Naive B cell (primary cell): Measurements from ENCODE around the gene TM4SF20. TPM values are rescaled to one million over a fixed set of nuclear protein-coding genes. Genes with fewer than 3 reads are reported as not detected.

ENCODE experiments used
- ATAC-seq, 2 donors: fragments of 150-1000 bp; cut with Tn5 transposase; 2 replicates each; pipeline ENCODE4 v1.10.0; 2021; ENCODE audit warnings: low read depth in 2 of 2, mild to moderate bottlenecking in 2 of 2, moderate library complexity in 2 of 2
- DNase-seq: peaks from one replicate; pipeline ENCODE4 v3.0.0; 2022
- H3K27ac Mint-ChIP-seq, 6 donors: one replicate each; pipeline ENCODE4 v1.8.0; 2020 to 2022; ENCODE audit warnings: mild to moderate bottlenecking in 6 of 6, mixed read lengths in 6 of 6, moderate library complexity in 5 of 6, inconsistent platforms in 2 of 6
- H3K27me3 Mint-ChIP-seq, 3 donors: one replicate each; pipeline ENCODE4 v1.8.0; 2021 to 2022; ENCODE audit warnings: mixed read lengths in 3 of 3, mild to moderate bottlenecking in 1 of 3
- H3K36me3 Mint-ChIP-seq, 2 donors: one replicate each; pipeline ENCODE4 v1.8.0; 2020 to 2022; ENCODE audit warnings: mixed read lengths in 2 of 2, inconsistent platforms in 1 of 2, mild to moderate bottlenecking in 1 of 2
- H3K4me1 Mint-ChIP-seq, 3 donors: one replicate each; pipeline ENCODE4 v1.8.0; 2020 to 2022; ENCODE audit warnings: mixed read lengths in 3 of 3, inconsistent platforms in 1 of 3, mild to moderate bottlenecking in 1 of 3, moderate library complexity in 1 of 3
- H3K4me3 Mint-ChIP-seq, 8 donors: one replicate each; pipeline ENCODE4 v1.8.0; 2020 to 2022; ENCODE audit warnings: mild to moderate bottlenecking in 8 of 8, mixed read lengths in 8 of 8, moderate library complexity in 8 of 8, inconsistent platforms in 2 of 8
- H3K9me3 Mint-ChIP-seq, 7 donors: one replicate each; pipeline ENCODE4 v1.8.0; 2020 to 2022; ENCODE audit warnings: mixed read lengths in 7 of 7, mild to moderate bottlenecking in 5 of 7, inconsistent platforms in 2 of 7, moderate library complexity in 1 of 7
- polyA plus RNA-seq, 6 donors: library from polyadenylated mRNA; unstranded; fragments of 300-500 nt; fragmentation: Illumina TruSeq; gene quantifications; one replicate each; pipeline ENCODE4 v1.2.3, GENCODE V29; 2021; ENCODE audit warnings: low read depth in 6 of 6

Gene TM4SF20
- polyA plus RNA-seq, 6 donors from 2014 or later, result 0.10 TPM; not detected in 5

DNA sequence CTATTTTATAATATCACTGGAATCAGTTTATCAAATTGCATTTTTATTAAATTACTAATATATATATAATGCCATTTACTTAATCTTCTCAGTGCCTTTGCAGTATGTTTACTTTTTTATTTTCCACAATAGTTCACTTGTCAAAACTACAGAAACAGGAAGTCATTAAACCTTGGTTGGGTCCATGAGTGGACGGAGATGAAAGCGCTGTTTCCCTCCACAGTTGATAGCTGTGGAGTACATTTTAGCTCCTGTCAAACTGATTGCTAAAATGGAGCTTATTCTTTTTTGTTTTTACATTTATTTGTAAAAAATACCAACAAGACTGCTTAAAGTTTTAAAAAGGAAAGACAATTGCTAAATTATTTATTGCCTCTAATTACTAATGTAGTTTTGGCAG is 34.9 kb downstream of the TM4SF20 start:
- Mint-ChIP-seq H3K36me3 (peaks cover 0 to 11% of the 10 kb centered on the region in 2 donors), H3K27ac (no peak overlapping the region), H3K9me3 (no peaks in the 10 kb centered on the region), H3K27me3 (no peaks in the 10 kb centered on the region), H3K4me3 (no peak overlapping the region), H3K4me1 (peaks cover 0 to 2% (median 0%) of the 10 kb centered on the region in 3 donors)
- ATAC-seq (no peak), DNase-seq (no peak)

DNA sequence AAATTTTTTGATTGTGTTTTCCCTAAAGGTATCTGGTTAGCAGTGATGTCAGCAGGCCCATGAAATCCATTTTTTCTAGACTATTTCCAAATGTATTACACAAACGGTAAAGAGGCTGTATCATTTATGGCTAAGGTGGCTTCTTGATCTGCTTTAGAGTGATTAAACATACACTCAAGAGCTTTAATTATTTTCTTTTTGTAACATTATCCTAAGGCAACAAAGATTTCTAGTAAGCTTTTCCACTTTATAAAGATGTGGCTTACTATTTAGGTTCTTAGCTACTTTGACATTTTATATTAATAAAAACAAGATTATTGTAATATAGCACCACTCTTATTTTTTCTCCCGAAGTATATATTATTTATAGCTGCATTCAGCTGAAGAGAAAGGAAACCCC is 37.6 kb downstream of the TM4SF20 start:
- ATAC-seq, result no peak
- H3K27me3 Mint-ChIP-seq, result no peaks in the 10 kb centered on the region
- DNase-seq, result no peak
- H3K27ac Mint-ChIP-seq, result no peak overlapping the region
- peaks cover 0 to 11% of the 10 kb centered on the region in 2 donors for H3K36me3 Mint-ChIP-seq
- no peaks in the 10 kb centered on the region for H3K9me3 Mint-ChIP-seq
- peaks cover 0 to 3% (median 0%) of the 10 kb centered on the region in 3 donors for H3K4me1 Mint-ChIP-seq
- no peak overlapping the region for H3K4me3 Mint-ChIP-seq

DNA sequence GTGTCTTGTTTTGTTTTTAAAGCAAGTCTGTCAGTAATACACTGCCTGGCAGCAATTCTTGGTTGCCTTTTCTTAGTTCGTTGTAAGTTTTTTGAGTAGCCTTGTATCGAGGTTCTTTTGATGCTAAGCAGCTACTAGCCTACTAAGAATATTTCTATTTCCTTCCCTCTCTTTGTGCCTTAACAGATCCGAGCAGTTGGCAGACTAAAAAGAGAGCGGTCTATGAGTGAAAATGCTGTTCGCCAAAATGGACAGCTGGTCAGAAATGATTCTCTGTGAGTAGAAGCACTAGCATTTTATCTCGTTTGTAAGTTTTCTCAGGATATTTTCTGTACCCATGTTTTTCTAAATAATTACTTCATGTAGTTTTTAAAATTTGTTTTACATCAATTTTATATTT is 39.0 kb downstream of the TM4SF20 start:
- ATAC-seq, result no peak
- Mint-ChIP-seq H3K36me3 (peaks cover 10 to 25% of the 10 kb centered on the region in 2 donors), H3K27me3 (no peaks in the 10 kb centered on the region)

DNA sequence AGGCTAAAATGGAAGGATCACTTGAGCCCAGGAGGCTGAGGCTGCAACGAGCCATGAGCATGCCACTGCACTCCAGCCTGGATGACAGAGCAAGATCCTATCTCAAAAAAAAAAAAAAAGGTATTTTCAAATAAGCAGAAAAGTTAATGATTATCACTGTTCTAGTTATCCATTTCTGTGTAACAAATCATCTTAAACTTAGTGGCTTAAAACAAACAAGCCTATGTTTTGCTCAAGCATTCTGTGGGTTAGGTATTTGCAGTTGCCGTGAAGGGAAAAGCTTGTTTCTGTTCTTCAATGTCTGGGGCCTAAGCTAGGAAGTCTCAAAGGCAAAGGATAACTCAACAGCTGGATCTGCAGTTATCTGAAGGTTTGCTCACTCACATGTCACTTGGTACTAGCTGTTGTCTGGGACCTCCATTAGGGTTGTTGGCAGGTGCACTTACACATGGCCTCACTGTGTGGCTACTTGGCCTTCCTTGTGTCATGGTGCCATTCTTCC is 40.0 kb downstream of the TM4SF20 start:
- H3K27ac Mint-ChIP-seq, result no peak overlapping the region
- H3K27me3 Mint-ChIP-seq, result no peaks in the 10 kb centered on the region
- no peaks in the 10 kb centered on the region for H3K9me3 Mint-ChIP-seq
- no peak overlapping the region for H3K4me3 Mint-ChIP-seq
- peaks cover 10 to 35% of the 10 kb centered on the region in 2 donors for H3K36me3 Mint-ChIP-seq
- no peak for DNase-seq
- ATAC-seq, result no peak
- peaks cover 0 to 3% (median 0%) of the 10 kb centered on the region in 3 donors for H3K4me1 Mint-ChIP-seq

More for the DNA sequence above, 39.0 kb downstream of the TM4SF20 start:
- Mint-ChIP-seq H3K4me1 (peaks cover 0 to 3% (median 0%) of the 10 kb centered on the region in 3 donors), H3K4me3 (no peak overlapping the region), H3K27ac (no peak overlapping the region), H3K9me3 (no peaks in the 10 kb centered on the region)
- no peak for DNase-seq

DNA sequence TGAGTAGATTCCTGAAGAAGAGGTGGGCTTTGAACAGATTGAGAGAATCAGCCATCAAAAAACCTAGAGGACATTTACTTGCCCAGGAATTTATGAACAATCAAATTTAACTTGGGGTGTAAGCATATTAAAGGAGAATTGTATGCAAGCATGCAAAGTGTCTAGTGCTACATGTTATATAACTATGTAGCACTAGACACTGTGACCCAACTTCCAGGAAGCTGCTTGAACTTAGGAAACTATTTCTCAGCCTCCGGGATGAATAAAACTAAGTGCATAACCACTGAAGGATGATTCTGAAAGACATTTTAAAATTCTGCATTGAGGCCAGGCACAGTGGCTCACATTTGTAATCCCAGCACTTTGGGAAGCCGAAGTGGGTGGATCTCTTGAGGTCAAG is 41.7 kb downstream of the TM4SF20 start:
- Mint-ChIP-seq H3K4me1 (peaks cover 0 to 3% (median 0%) of the 10 kb centered on the region in 3 donors), H3K4me3 (no peak overlapping the region), H3K36me3 (peaks cover 13 to 29% of the 10 kb centered on the region in 2 donors), H3K9me3 (no peaks in the 10 kb centered on the region), H3K27me3 (no peaks in the 10 kb centered on the region), H3K27ac (no peak overlapping the region)
- DNase-seq (no peak), ATAC-seq (no peak)

DNA sequence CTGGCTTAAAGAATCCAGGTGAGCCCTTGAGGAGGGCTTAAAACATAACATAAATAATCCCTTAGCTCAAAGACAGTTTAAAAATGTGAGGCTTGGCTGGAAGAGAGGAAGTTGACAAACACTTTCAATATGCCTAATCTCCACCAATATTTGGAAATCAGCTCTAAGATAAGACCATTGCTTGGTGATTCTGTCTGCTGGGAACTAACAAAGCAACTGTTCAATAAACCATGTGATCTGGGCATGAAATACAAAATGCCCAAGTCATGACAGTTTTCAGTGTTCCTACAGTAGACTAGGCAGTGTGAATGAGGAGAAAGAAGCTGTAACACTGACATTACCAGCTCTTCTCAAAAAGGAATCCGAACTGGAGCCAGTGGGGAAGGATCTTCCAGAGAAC is 43.4 kb downstream of the TM4SF20 start:
- no peaks in the 10 kb centered on the region for H3K27me3 Mint-ChIP-seq

DNA sequence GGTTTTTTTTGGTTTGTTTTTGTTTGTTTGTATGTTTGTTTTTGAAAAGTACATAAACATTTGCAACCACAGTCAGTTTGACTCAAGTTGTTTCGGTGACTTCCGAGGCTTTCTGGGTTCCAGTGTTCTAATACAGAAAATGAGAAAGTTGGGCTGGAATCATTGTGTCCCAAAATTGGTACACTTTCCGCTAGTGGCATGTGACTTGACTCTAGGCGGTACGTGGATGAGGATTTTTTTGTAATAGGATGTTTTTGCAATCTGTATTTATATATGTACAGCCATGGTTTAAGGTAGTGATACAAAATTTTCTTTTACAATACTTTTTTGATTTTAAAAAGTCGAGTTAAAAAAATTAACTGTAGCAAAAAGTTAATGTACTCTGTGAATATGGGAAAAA is 52.3 kb downstream of the TM4SF20 start:
- Mint-ChIP-seq H3K9me3 (peaks cover 0 to 2% (median 0%) of the 10 kb centered on the region in 7 donors), H3K27ac (peak overlapping the region in 1 of 6 donors; percentile 87), H3K4me1 (peaks cover 15 to 37% (median 33%) of the 10 kb centered on the region in 3 donors), H3K36me3 (no peaks in the 10 kb centered on the region), H3K4me3 (peak overlapping the region in 6 of 8 donors; percentile 29 to 97 (median 96)), H3K27me3 (peaks cover 5 to 14% (median 9%) of the 10 kb centered on the region in 3 donors)
- ATAC-seq (no peak), DNase-seq (no peak)

More for the DNA sequence above, 43.4 kb downstream of the TM4SF20 start:
- no peak overlapping the region for H3K27ac Mint-ChIP-seq
- no peak overlapping the region for H3K4me3 Mint-ChIP-seq
- DNase-seq (no peak), ATAC-seq (no peak)
- peaks cover 0 to 3% (median 0%) of the 10 kb centered on the region in 3 donors for H3K4me1 Mint-ChIP-seq
- no peaks in the 10 kb centered on the region for H3K9me3 Mint-ChIP-seq
- peaks cover 17 to 29% of the 10 kb centered on the region in 2 donors for H3K36me3 Mint-ChIP-seq

DNA sequence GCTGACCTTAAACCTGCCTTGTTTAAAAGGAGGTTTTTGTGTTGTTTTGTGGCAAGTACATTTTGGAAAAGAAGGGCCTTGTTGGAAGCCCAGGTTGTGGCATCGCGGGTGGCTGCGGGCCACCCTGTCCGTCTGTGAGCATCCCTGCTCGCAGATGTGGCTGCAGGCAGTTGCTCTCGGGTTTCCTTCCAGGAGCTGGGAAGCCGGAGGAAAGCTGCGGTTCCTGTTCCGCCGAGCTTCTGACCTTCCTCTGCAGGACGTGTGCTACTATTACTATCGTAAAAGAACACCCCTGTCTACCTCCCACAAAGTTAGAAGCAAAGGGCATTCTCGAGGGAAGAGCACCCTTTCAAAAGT is 53.3 kb downstream of the TM4SF20 start:
- Mint-ChIP-seq H3K9me3 (peaks cover 0 to 6% (median 0%) of the 10 kb centered on the region in 7 donors), H3K4me1 (peaks cover 15 to 37% (median 33%) of the 10 kb centered on the region in 3 donors), H3K27me3 (peaks cover 6 to 15% (median 9%) of the 10 kb centered on the region in 3 donors), H3K27ac (peak overlapping the region; percentile 80 to 92 (median 86)), H3K4me3 (peak overlapping the region; percentile 92 to 98 (median 96)), H3K36me3 (no peaks in the 10 kb centered on the region)
- ATAC-seq, result no peak
- no peak for DNase-seq

DNA sequence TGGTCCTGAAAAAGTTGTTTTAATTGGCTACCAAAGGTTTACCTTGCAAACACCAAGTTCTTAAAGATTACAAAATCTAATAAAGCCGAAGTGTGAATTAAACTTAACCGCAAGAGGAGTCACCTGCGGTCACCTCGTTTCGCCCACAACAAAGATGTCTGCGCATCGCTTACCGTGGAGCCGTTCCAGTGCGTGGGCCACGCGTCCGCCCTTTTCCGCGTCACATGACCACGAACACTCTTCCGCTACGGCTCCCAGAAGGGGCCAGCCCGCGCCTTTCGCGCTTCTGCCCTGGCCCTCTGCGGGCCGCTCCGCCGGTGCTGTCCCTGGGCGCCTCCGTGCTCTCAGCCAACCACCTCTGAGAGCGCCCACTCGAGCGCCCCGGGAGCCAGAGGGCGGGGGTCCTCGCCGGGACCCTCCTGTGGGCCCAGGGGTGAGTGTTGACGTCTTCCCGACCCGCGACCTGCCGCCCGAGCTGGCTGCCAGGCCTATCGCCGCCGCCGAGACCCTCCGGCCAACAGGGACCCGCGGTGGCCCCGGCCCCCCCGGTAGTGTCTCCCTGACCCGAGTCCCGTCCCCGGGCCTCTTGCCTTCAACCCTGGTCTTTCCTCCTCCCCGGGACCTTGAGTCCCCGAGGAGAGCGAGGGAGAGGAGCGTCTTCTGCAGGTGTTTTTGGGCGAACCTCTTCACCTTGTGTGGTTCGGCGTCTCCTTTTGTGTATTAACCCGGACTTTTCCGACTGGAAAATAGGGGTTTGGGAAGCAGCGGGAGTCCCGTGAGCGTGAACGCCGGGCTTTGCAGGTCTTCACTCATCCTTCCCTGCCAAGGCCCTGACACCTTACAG is 53.9 kb downstream of the TM4SF20 start, which contains the start of gene MFF:
TSS of gene MFF (plus strand) at position 257 of the 844 bp plus-strand sequence. CDS start 5,415 bp downstream, outside the sequence.
- peaks cover 0 to 6% (median 0%) of the 10 kb centered on the region in 7 donors for H3K9me3 Mint-ChIP-seq
- DNase-seq, result peak; percentile 91
- H3K27ac Mint-ChIP-seq, result peak within 1 kb of the TSS; percentile 86 to 95 (median 91)
- peak within 1 kb of the TSS; percentile 92 to 98 (median 96) for H3K4me3 Mint-ChIP-seq
- peak; percentile 98 for ATAC-seq
- no peaks in the 10 kb centered on the region for H3K36me3 Mint-ChIP-seq
- H3K27me3 Mint-ChIP-seq, result peaks cover 6 to 15% (median 9%) of the 10 kb centered on the region in 3 donors
- peaks cover 15 to 34% (median 33%) of the 10 kb centered on the region in 3 donors for H3K4me1 Mint-ChIP-seq

DNA sequence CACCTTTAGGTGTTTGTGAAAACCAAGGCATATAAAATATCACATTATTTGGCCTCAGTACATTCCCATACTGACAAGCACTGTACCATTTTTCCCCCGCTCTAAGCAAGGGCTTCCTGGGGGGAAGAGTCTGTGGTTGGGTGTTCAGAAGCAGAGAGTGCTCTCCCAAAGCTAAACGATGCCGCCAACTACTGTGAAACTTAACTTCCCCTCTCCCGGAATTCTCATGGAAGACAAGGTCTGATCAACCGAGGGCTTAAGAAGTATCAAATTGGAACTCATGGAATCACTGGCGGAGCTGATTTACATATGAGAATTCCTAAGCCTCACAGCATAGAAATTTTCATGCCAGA is 54.5 kb downstream of the TM4SF20 start:
- Mint-ChIP-seq H3K27ac (peak overlapping the region; percentile 30 to 95 (median 88)), H3K9me3 (peaks cover 0 to 6% (median under 1%) of the 10 kb centered on the region in 7 donors), H3K4me1 (peaks cover 15 to 34% (median 33%) of the 10 kb centered on the region in 3 donors), H3K36me3 (no peaks in the 10 kb centered on the region), H3K27me3 (peaks cover 8 to 15% (median 9%) of the 10 kb centered on the region in 3 donors), H3K4me3 (peak overlapping the region; percentile 92 to 98 (median 96))
- ATAC-seq (no peak), DNase-seq (no peak)

DNA sequence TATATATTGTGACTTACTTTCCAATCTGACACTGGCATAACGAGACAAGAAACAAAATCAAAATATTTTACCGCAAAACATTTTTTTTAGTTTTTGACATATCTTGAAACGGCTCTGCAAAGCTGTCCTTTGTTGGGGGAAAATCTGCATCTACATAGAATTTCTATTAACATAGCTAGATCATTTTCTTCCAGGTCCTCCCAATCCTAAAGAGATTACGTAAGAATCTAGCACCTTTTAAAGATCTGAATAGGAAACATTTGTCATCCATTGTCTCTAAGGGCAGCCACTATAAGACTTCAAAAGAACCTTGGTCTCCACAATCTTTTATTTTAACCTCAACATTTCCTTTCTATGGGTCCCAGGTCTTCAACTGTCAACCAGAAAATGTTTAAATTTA is 55.3 kb downstream of the TM4SF20 start:
- Mint-ChIP-seq H3K27me3 (peaks cover 9 to 15% (median 10%) of the 10 kb centered on the region in 3 donors), H3K9me3 (peaks cover 0 to 6% (median 1%) of the 10 kb centered on the region in 7 donors), H3K4me1 (peaks cover 15 to 33% (median 33%) of the 10 kb centered on the region in 3 donors), H3K36me3 (no peaks in the 10 kb centered on the region), H3K4me3 (peak overlapping the region in 6 of 8 donors; percentile 32 to 97 (median 96)), H3K27ac (peak overlapping the region in 4 of 6 donors; percentile 60 to 95 (median 91))
- DNase-seq (no peak), ATAC-seq (no peak)

DNA sequence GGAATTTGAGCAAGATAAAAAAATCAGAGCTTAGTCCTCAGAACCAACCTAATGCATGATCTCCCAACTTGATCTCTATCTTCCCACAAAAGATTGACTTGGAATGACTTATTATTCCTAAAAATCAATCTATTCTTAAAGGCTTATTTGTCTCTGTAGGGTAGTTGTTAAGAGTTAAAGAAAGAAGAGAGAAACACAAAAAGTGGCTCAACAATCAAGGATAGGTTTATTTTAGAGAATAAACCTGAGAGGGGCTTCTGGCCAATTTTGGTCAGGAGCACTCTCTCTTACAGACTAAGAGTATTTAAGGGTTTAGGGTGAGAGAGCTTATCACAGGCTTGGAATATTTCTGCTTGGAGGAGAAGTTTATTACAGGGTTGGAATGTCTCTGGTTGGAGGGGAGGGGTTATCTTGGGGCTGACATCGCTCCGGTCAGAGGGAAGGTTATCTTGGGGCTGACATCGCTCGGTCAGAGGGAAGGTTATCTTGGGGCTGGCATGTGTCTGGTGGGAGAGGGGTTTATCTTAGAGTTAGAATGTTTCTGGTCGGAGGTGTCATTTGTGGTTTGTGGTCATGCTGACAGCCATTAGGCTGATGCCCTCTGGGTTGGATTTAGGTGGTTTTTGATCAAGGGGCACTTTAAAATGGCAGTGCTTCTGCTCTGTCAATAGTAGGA is 56.4 kb downstream of the TM4SF20 start:
- peak overlapping the region in 1 of 6 donors; percentile 40 for H3K27ac Mint-ChIP-seq
- H3K9me3 Mint-ChIP-seq, result peaks cover 0 to 7% (median 2%) of the 10 kb centered on the region in 7 donors
- no peak for ATAC-seq
- peaks cover 13 to 27% (median 25%) of the 10 kb centered on the region in 3 donors for H3K4me1 Mint-ChIP-seq
- H3K4me3 Mint-ChIP-seq, result peak overlapping the region in 4 of 8 donors; percentile 4 to 80 (median 52)
- peaks cover 9 to 15% (median 10%) of the 10 kb centered on the region in 3 donors for H3K27me3 Mint-ChIP-seq
- H3K36me3 Mint-ChIP-seq, result peaks cover 0 to 3% of the 10 kb centered on the region in 2 donors
- DNase-seq, result no peak
